Duodenal mucosa (tissue), 2 donors: ENCODE results near the gene BPI.
"Not testable (repeated sequence)": the region's sequence is repeated elsewhere in the genome, so short reads cannot be mapped to it uniquely, and the experiment has no call there.

Experiments used
- H3K27ac ChIP-seq: one replicate; pipeline ENCODE4 v1.7.0; 2013; ENCODE audit warnings: low read depth, low read length
- H3K27me3 ChIP-seq, 2 donors: one replicate each; pipeline ENCODE4 v1.7.0; 2013; ENCODE audit warnings: low read length in 2 of 2, control low read depth in 1 of 2; ENCODE audit not compliant: insufficient read depth in 2 of 2, control insufficient read depth in 1 of 2
- H3K36me3 ChIP-seq, 2 donors: one replicate each; pipeline ENCODE4 v1.7.0; 2013; ENCODE audit warnings: low read length in 2 of 2, control low read depth in 1 of 2; ENCODE audit not compliant: insufficient read depth in 2 of 2, control insufficient read depth in 1 of 2
- H3K4me1 ChIP-seq, 2 donors: one replicate each; pipeline ENCODE4 v1.7.0; 2013; ENCODE audit warnings: low read length in 2 of 2, control low read depth in 1 of 2; ENCODE audit not compliant: insufficient read depth in 2 of 2, control insufficient read depth in 1 of 2
- H3K4me3 ChIP-seq, 2 donors: one replicate each; pipeline ENCODE4 v1.7.0; 2013; ENCODE audit warnings: low read length in 2 of 2, low read depth in 1 of 2
- H3K9ac ChIP-seq, 2 donors: one replicate each; pipeline ENCODE4 v1.7.0; 2013; ENCODE audit warnings: low read length in 2 of 2, low read depth in 1 of 2
- H3K9me3 ChIP-seq, 2 donors: one replicate each; pipeline ENCODE4 v1.7.0; 2013; ENCODE audit warnings: low read length in 2 of 2, control low read depth in 1 of 2; ENCODE audit not compliant: control insufficient read depth in 1 of 2

Gene BPI

GRCh38 chr20:38325905-38326304 is 21.9 kb downstream of the BPI start:
- Histone ChIP-seq H3K9me3 (no peaks in the 10 kb centered on the region), H3K4me3 (no peak overlapping the region), H3K4me1 (no peaks in the 10 kb centered on the region), H3K36me3 (no peaks in the 10 kb centered on the region), H3K9ac (no peak overlapping the region), H3K27ac (no peak overlapping the region), H3K27me3 (peaks cover 0 to 4% of the 10 kb centered on the region in 2 donors)

- no peak overlapping the region for H3K9ac ChIP-seq
- H3K27me3 ChIP-seq, result peaks cover 0 to 4% of the 10 kb centered on the region in 2 donors
Observed at GRCh38 chr20:38326309-38326708, 22.4 kb downstream of the BPI start.

GRCh38 chr20:38330638-38331037 is 26.7 kb downstream of the BPI start:
- Histone ChIP-seq H3K9ac (no peak overlapping the region), H3K4me1 (no peaks in the 10 kb centered on the region), H3K27me3 (peaks cover 4 to 7% of the 10 kb centered on the region in 2 donors), H3K27ac (no peak overlapping the region), H3K36me3 (no peaks in the 10 kb centered on the region), H3K4me3 (no peak overlapping the region), H3K9me3 (no peaks in the 10 kb centered on the region)

More at GRCh38 chr20:38326309-38326708, 22.4 kb downstream of the BPI start:
- Histone ChIP-seq H3K27ac (no peak overlapping the region), H3K36me3 (no peaks in the 10 kb centered on the region), H3K9me3 (no peaks in the 10 kb centered on the region), H3K4me3 (no peak overlapping the region), H3K4me1 (no peaks in the 10 kb centered on the region)

GRCh38 chr20:38331245-38331644 is 27.3 kb downstream of the BPI start:
- no peaks in the 10 kb centered on the region for H3K4me1 ChIP-seq
- no peak overlapping the region for H3K9ac ChIP-seq
- peaks cover 4 to 10% of the 10 kb centered on the region in 2 donors for H3K27me3 ChIP-seq
- H3K27ac ChIP-seq, result no peak overlapping the region
- H3K36me3 ChIP-seq, result no peaks in the 10 kb centered on the region
- H3K9me3 ChIP-seq, result no peaks in the 10 kb centered on the region
- H3K4me3 ChIP-seq, result no peak overlapping the region

GRCh38 chr20:38331814-38332213 is 27.9 kb downstream of the BPI start:
- H3K27me3 ChIP-seq, result peaks cover 4 to 10% of the 10 kb centered on the region in 2 donors

GRCh38 chr20:38334016-38334415 is 30.1 kb downstream of the BPI start:
- Histone ChIP-seq H3K27ac (no peak overlapping the region), H3K4me1 (no peaks in the 10 kb centered on the region), H3K36me3 (no peaks in the 10 kb centered on the region), H3K27me3 (peaks cover 0 to 10% of the 10 kb centered on the region in 2 donors), H3K9ac (no peak overlapping the region), H3K9me3 (peaks cover 5 to 8% of the 10 kb centered on the region in 2 donors), H3K4me3 (no peak overlapping the region)

More at GRCh38 chr20:38331814-38332213, 27.9 kb downstream of the BPI start:
- no peak overlapping the region for H3K4me3 ChIP-seq
- no peak overlapping the region for H3K27ac ChIP-seq
- H3K4me1 ChIP-seq, result no peaks in the 10 kb centered on the region
- no peaks in the 10 kb centered on the region for H3K36me3 ChIP-seq
- no peak overlapping the region for H3K9ac ChIP-seq
- H3K9me3 ChIP-seq, result no peaks in the 10 kb centered on the region

GRCh38 chr20:38336726-38337125 is 32.8 kb downstream of the BPI start:
- H3K27me3 ChIP-seq, result peaks cover 0 to 10% of the 10 kb centered on the region in 2 donors
- H3K27ac ChIP-seq, result no peak overlapping the region
- no peaks in the 10 kb centered on the region for H3K36me3 ChIP-seq
- no peak overlapping the region for H3K4me3 ChIP-seq
- no peak overlapping the region for H3K9ac ChIP-seq
- no peaks in the 10 kb centered on the region for H3K4me1 ChIP-seq
- peaks cover 5 to 8% of the 10 kb centered on the region in 2 donors for H3K9me3 ChIP-seq

- Histone ChIP-seq H3K27me3 (peaks cover 0 to 10% of the 10 kb centered on the region in 2 donors), H3K9me3 (peaks cover 5 to 8% of the 10 kb centered on the region in 2 donors), H3K4me3 (no peak overlapping the region), H3K36me3 (no peaks in the 10 kb centered on the region), H3K4me1 (peaks cover under 1 to 6% of the 10 kb centered on the region in 2 donors), H3K9ac (no peak overlapping the region), H3K27ac (no peak overlapping the region)
Observed at GRCh38 chr20:38337561-38338140, 33.7 kb downstream of the BPI start.

- no peak overlapping the region for H3K4me3 ChIP-seq
- H3K36me3 ChIP-seq, result no peaks in the 10 kb centered on the region
- H3K9me3 ChIP-seq, result peaks cover 5 to 8% of the 10 kb centered on the region in 2 donors
- H3K27ac ChIP-seq, result no peak overlapping the region
- peaks cover 0 to 10% of the 10 kb centered on the region in 2 donors for H3K27me3 ChIP-seq
- no peak overlapping the region for H3K9ac ChIP-seq
- peaks cover 14 to 17% of the 10 kb centered on the region in 2 donors for H3K4me1 ChIP-seq
Observed at GRCh38 chr20:38338849-38339520, 35.0 kb downstream of the BPI start.

- H3K27ac ChIP-seq, H3K36me3 ChIP-seq, H3K9ac ChIP-seq, H3K9me3 ChIP-seq, H3K27me3 ChIP-seq, H3K4me3 ChIP-seq: not testable (repeated sequence)
- H3K4me1 ChIP-seq, result peaks cover 16 to 21% of the 10 kb centered on the region in 2 donors
Observed at GRCh38 chr20:38339521-38339896, 35.6 kb downstream of the BPI start.
